Aorta (tissue), 5 donors: Measurements from ENCODE around the gene KIR3DL1. TPM values are rescaled to one million over a fixed set of nuclear protein-coding genes. Genes with fewer than 3 reads are reported as not detected.
"Not testable (repeated sequence)": the region's sequence is repeated elsewhere in the genome, so short reads cannot be mapped to it uniquely, and the experiment has no call there.

ENCODE experiments used
- ATAC-seq: fragments of 200-7000 bp; cut with Tn5 transposase; one replicate; pipeline ENCODE4 v1.9.1; 2022; ENCODE audit warnings: moderate library complexity; ENCODE audit not compliant: low FRiP score
- DNase-seq, 2 donors: peaks; one replicate each; pipeline ENCODE4 v3.0.0-alpha.2; 2020
- H3K27ac ChIP-seq, 2 donors: one replicate each; pipeline ENCODE4 v1.5.1; 2013; ENCODE audit warnings: low read length in 2 of 2, mild to moderate bottlenecking in 2 of 2, moderate library complexity in 2 of 2, control low read depth in 1 of 2, inconsistent platforms in 1 of 2, low read depth in 1 of 2
- H3K27me3 ChIP-seq, 2 donors: one replicate each; pipeline ENCODE4 v1.6.1; 2013; ENCODE audit warnings: control low read depth in 1 of 2, low read length in 1 of 2, mild to moderate bottlenecking in 1 of 2, moderate library complexity in 1 of 2; ENCODE audit not compliant: insufficient read depth in 2 of 2, control insufficient read depth in 1 of 2
- H3K36me3 ChIP-seq, 2 donors: one replicate each; pipeline ENCODE4 v1.6.1; 2013; ENCODE audit warnings: control low read depth in 1 of 2, low read length in 1 of 2, mild to moderate bottlenecking in 1 of 2; ENCODE audit not compliant: insufficient read depth in 2 of 2, control insufficient read depth in 1 of 2
- H3K4me1 ChIP-seq, 2 donors: one replicate each; pipeline ENCODE4 v1.6.1; 2013; ENCODE audit warnings: low read length in 2 of 2, control low read depth in 1 of 2, mild to moderate bottlenecking in 1 of 2, moderate library complexity in 1 of 2; ENCODE audit not compliant: insufficient read depth in 2 of 2, control insufficient read depth in 1 of 2
- H3K4me3 ChIP-seq, 2 donors: one replicate each; pipeline ENCODE4 v1.5.1; 2013; ENCODE audit warnings: low read length in 2 of 2, control low read depth in 1 of 2, mild to moderate bottlenecking in 1 of 2
- H3K9me3 ChIP-seq: one replicate; pipeline ENCODE4 v1.6.1; 2013; ENCODE audit warnings: mild to moderate bottlenecking, low read length; ENCODE audit not compliant: control insufficient read depth
- WGBS, 2 donors: extraction: QIAGEN DNeasy Blood & Tissue Kit; methylation state at CpG; one replicate each; pipeline ENCODE4 v1.1.7; 2013; 5-methylcytosine and 5-hydroxymethylcytosine counted together
- intact Hi-C, 2 donors: fragments of 100-400 bp; cut with DNase I; formaldehyde crosslinking; loops; one replicate each; pipeline versions ENCODE4 v1.14.2 to v1.15.0; 2022
- polyA plus RNA-seq, 2 donors: library from polyadenylated mRNA; stranded (reverse); fragments of 200-250 nt; gene quantifications; one replicate each; pipeline ENCODE4 v1.2.3, GENCODE V29; 2013
- total RNA-seq, 2 donors: library from RNA; stranded (reverse); fragmentation: NEBNext Ultra II Directional; extraction: Animal tissue kit (Norgen Biotek cat#: 25700); gene quantifications; one replicate each; pipeline ENCODE4 v1.2.1, GENCODE V29; 2021
- donor health status: healthy with polysubstance abuse.
- donor health status: Bipolar disorder and iron deficiency.
- donor health status: DM: no; HTN: no; CAD: no.
- donor health status: DM: no; HTN: no; CAD: no.
- donor health status: DM: yes; HTN: yes; CAD: no.

The KIR3DL1 gene
- total and polyA plus RNA-seq, 4 donors = not detected

GRCh38 chr19:54804101-54804500, 12.2 kb upstream of the KIR3DL1 start:
- no peaks in the 10 kb centered on the region for H3K4me1 ChIP-seq
- H3K27me3 ChIP-seq = no peaks in the 10 kb centered on the region
- 48 to 55% methylated on average over 5 of the region's 5 CpGs for WGBS, 2 donors
- intact Hi-C loops = no loop called here
- DNase-seq (no peak), ATAC-seq (no peak)
- no peaks in the 10 kb centered on the region for H3K36me3 ChIP-seq
- H3K9me3 ChIP-seq = peaks cover 1% of the 10 kb centered on the region
- H3K4me3 ChIP-seq = no peak overlapping the region
- H3K27ac ChIP-seq = no peak overlapping the region

- DNase-seq = no peak
These were observed 11.7 kb upstream of the KIR3DL1 start for GRCh38 chr19:54804571-54804970.

GRCh38 chr19:54805665-54806515, 10.4 kb upstream of the KIR3DL1 start:
- DNase-seq (no peak), ATAC-seq (no peak)
- WGBS, 2 donors = 78 to 83% methylated on average over 14 of the region's 14 CpGs
- Histone ChIP-seq H3K27ac (no peak overlapping the region), H3K9me3 (peaks cover 1% of the 10 kb centered on the region), H3K27me3 (no peaks in the 10 kb centered on the region), H3K4me1 (no peaks in the 10 kb centered on the region), H3K36me3 (no peaks in the 10 kb centered on the region), H3K4me3 (no peak overlapping the region)
- intact Hi-C loops = no loop called here

More at GRCh38 chr19:54804571-54804970, 11.7 kb upstream of the KIR3DL1 start:
- WGBS, 2 donors = 85% methylated on average over 10 of the region's 10 CpGs
- intact Hi-C loops = no loop called here
- ATAC-seq = no peak
- no peak overlapping the region for H3K4me3 ChIP-seq
- H3K36me3 ChIP-seq = no peaks in the 10 kb centered on the region
- no peaks in the 10 kb centered on the region for H3K4me1 ChIP-seq
- no peak overlapping the region for H3K27ac ChIP-seq
- H3K9me3 ChIP-seq = peaks cover 1% of the 10 kb centered on the region
- H3K27me3 ChIP-seq = no peaks in the 10 kb centered on the region

- no peaks in the 10 kb centered on the region for H3K27me3 ChIP-seq
- intact Hi-C loops = no loop called here
- H3K9me3 ChIP-seq = peaks cover 1% of the 10 kb centered on the region
- DNase-seq = no peak
- 53 to 73% methylated on average over 2 of the region's 2 CpGs for WGBS, 2 donors
- no peak for ATAC-seq
- no peak overlapping the region for H3K4me3 ChIP-seq
- H3K36me3 ChIP-seq = no peaks in the 10 kb centered on the region
- H3K27ac ChIP-seq = no peak overlapping the region
- H3K4me1 ChIP-seq = no peaks in the 10 kb centered on the region
These were observed 9.8 kb upstream of the KIR3DL1 start for GRCh38 chr19:54806516-54806838.

GRCh38 chr19:54814571-54814970, 1.7 kb upstream of the KIR3DL1 start:
- H3K9me3 ChIP-seq, H3K27me3 ChIP-seq, DNase-seq, H3K4me1 ChIP-seq, intact Hi-C loops, H3K36me3 ChIP-seq, H3K4me3 ChIP-seq, ATAC-seq, H3K27ac ChIP-seq: not testable (repeated sequence)
- WGBS, 2 donors = 62 to 63% methylated on average over 3 of the region's 3 CpGs

GRCh38 chr19:54817670-54818536, 1.6 kb downstream of the KIR3DL1 start:
- ATAC-seq = no peak

GRCh38 chr19:54824416-54824815, 8.1 kb downstream of the KIR3DL1 start:
- intact Hi-C loops, H3K4me3 ChIP-seq, H3K27me3 ChIP-seq, H3K36me3 ChIP-seq, ATAC-seq, H3K4me1 ChIP-seq, H3K9me3 ChIP-seq, DNase-seq, H3K27ac ChIP-seq: not testable (repeated sequence)
- 54 to 87% methylated on average over 4 of the region's 4 CpGs for WGBS, 2 donors

More at GRCh38 chr19:54817670-54818536, 1.6 kb downstream of the KIR3DL1 start:
- H3K36me3 ChIP-seq = no peaks in the 10 kb centered on the region
- no peaks in the 10 kb centered on the region for H3K27me3 ChIP-seq
- no peak for DNase-seq
- intact Hi-C loops = no loop called here
- 82 to 83% methylated on average over 15 of the region's 15 CpGs for whole genome bisulfite sequencing, 2 donors
- no peak overlapping the region for H3K4me3 ChIP-seq
- peaks cover 2% of the 10 kb centered on the region for H3K9me3 ChIP-seq
- no peak overlapping the region for H3K27ac ChIP-seq
- H3K4me1 ChIP-seq = no peaks in the 10 kb centered on the region

- intact Hi-C loops, H3K4me1 ChIP-seq, H3K27ac ChIP-seq, H3K9me3 ChIP-seq, DNase-seq, H3K4me3 ChIP-seq, H3K36me3 ChIP-seq, H3K27me3 ChIP-seq, ATAC-seq: not testable (repeated sequence)
- 65 to 68% methylated on average over 7 of the region's 7 CpGs for WGBS, 2 donors
These were observed 9.1 kb downstream of the KIR3DL1 start for GRCh38 chr19:54825326-54825725.
